ENCODE data around the gene PRKG1.

DNA sequence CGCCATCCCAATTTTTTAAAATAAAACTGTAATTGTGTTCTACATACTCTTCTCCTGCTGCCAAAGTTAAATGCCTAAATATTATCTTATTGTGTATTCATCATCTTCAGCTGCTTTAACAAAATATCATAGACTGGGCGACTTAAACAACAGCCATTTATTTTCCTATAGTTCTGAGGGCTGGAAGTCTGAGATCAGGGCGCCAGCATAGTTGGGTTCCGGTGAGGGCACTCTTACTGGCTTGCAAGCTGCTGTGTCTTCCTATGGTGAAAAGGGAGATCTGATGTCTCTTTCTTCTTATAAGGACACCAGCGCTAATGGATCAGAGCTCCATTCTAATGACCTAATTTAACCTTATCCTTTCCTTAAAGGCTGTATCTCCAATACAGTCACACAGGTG lies 594.8 kb downstream of the PRKG1 start:
- TF ChIP-seq, protein P1, sequence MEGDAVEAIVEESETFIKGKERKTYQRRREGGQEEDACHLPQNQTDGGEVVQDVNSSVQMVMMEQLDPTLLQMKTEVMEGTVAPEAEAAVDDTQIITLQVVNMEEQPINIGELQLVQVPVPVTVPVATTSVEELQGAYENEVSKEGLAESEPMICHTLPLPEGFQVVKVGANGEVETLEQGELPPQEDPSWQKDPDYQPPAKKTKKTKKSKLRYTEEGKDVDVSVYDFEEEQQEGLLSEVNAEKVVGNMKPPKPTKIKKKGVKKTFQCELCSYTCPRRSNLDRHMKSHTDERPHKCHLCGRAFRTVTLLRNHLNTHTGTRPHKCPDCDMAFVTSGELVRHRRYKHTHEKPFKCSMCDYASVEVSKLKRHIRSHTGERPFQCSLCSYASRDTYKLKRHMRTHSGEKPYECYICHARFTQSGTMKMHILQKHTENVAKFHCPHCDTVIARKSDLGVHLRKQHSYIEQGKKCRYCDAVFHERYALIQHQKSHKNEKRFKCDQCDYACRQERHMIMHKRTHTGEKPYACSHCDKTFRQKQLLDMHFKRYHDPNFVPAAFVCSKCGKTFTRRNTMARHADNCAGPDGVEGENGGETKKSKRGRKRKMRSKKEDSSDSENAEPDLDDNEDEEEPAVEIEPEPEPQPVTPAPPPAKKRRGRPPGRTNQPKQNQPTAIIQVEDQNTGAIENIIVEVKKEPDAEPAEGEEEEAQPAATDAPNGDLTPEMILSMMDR (conservative IDR thresholded peaks at IDR 0.05 in 1 of 2, IDR thresholded peaks at IDR 0.05 in 1 of 2; ENCODE audit: extremely low read depth in 1 of 2, insufficient read depth in 1 of 2, low read depth in 1 of 2, low read length in 2 of 2) = no peak
- no peak for TF ChIP-seq EZH2 (IDR thresholded peaks at IDR 0.05; ENCODE audit: borderline replicate concordance, low read length)
